ENCODE data around the gene CNGB1. TPM values are rescaled to one million over a fixed set of nuclear protein-coding genes. Genes with fewer than 3 reads are reported as not detected.
"Not testable (repeated sequence)": the region's sequence is repeated elsewhere in the genome, so short reads cannot be mapped to it uniquely, and the experiment has no call there.

The CNGB1 gene
- total and polyA plus RNA-seq, 2 donors (not counting 1 experiment from before 2014, with no cell fraction given), result not detected

DNA sequence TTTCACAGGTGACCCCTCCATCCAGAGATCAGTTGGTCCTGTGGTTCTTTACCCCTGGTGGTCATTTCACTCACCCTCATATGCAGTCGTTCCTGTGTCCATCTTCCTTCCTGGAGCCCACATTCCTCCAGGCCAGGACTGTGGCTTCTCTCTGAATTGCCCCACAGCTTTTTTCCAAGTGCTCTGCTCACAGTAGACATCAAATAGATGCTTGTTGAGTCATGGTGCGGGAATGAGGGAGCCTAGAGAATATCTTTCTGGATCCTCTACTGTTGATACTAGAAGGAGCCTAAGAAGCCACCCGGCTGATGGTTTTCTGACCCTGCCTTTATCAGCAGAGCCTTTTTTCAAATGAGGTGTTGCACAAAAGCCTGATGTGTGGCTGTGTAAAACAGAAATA lies 40.7 kb upstream of the CNGB1 start:
- H3K79me2 ChIP-seq (ENCODE audit: control insufficient read depth, insufficient read depth, low read length), result no peaks in the 10 kb centered on the region
- no peak overlapping the region for H3K4me3 ChIP-seq (replicated peaks in 1 of 4; ENCODE audit: control extremely low read depth in 1 of 4, insufficient read depth in 1 of 4, low read depth in 3 of 4, low read length in 4 of 4)
- H3K9ac ChIP-seq (ENCODE audit: insufficient read depth, low read length), result no peak overlapping the region
- H3K27ac ChIP-seq (ENCODE audit: insufficient read depth, low read length), result no peak overlapping the region
- no peak overlapping the region for H2AFZ ChIP-seq (ENCODE audit: low read length)
- no peaks in the 10 kb centered on the region for H4K20me1 ChIP-seq (ENCODE audit: control insufficient read depth, extremely low read depth, insufficient read depth, low read length)
- peaks cover 8% of the 10 kb centered on the region for H3K36me3 ChIP-seq (ENCODE audit: control insufficient read depth, insufficient read depth, low read length)
- no peaks in the 10 kb centered on the region for H3K9me3 ChIP-seq (ENCODE audit: control insufficient read depth, insufficient read depth, low read depth, low read length)
- H3K27me3 ChIP-seq (ENCODE audit: control insufficient read depth, insufficient read depth, low read length), result no peaks in the 10 kb centered on the region
- peak in 1 of 2 donors; percentile 81 for DNase-seq (ENCODE audit: low read depth in 2 of 2)
- peaks cover 2% of the 10 kb centered on the region for H3K4me1 ChIP-seq (ENCODE audit: control insufficient read depth, extremely low read depth, insufficient read depth, low read length)
- H3K4me2 ChIP-seq (ENCODE audit: extremely low read depth, insufficient read depth, low read length), result no peak overlapping the region
- TF ChIP-seq, protein P1, sequence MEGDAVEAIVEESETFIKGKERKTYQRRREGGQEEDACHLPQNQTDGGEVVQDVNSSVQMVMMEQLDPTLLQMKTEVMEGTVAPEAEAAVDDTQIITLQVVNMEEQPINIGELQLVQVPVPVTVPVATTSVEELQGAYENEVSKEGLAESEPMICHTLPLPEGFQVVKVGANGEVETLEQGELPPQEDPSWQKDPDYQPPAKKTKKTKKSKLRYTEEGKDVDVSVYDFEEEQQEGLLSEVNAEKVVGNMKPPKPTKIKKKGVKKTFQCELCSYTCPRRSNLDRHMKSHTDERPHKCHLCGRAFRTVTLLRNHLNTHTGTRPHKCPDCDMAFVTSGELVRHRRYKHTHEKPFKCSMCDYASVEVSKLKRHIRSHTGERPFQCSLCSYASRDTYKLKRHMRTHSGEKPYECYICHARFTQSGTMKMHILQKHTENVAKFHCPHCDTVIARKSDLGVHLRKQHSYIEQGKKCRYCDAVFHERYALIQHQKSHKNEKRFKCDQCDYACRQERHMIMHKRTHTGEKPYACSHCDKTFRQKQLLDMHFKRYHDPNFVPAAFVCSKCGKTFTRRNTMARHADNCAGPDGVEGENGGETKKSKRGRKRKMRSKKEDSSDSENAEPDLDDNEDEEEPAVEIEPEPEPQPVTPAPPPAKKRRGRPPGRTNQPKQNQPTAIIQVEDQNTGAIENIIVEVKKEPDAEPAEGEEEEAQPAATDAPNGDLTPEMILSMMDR (conservative IDR thresholded peaks at IDR 0.05 in 1 of 2, IDR thresholded peaks at IDR 0.05 in 1 of 2; ENCODE audit: low read depth in 1 of 2, low read length in 2 of 2), result no peak
- no peak for TF ChIP-seq EZH2 (IDR thresholded peaks at IDR 0.05; ENCODE audit: low read length, missing control alignments)

DNA sequence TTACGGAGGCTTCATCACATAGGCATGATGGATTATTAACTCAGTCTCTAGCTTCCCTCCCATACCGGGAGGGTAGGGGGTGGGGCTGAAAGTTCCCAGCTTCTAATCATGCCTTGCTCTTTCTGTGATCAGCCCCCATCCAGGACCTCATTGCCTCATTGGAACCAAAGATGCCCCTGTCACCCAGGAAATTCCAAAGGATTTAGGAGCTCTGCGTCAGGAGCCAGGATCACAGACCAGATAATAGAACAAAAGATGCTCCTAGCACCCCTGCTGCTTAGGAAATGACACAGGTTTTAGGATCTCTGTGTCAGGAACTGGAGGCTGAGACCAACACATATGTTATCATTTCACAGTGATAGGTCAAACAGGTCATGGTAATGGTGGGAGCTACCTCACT lies 40.0 kb upstream of the CNGB1 start:
- TF ChIP-seq EZH2 (IDR thresholded peaks at IDR 0.05; ENCODE audit: low read length, missing control alignments), result no peak
- TF ChIP-seq, protein P1 (conservative IDR thresholded peaks at IDR 0.05 in 1 of 2, IDR thresholded peaks at IDR 0.05 in 1 of 2; ENCODE audit: low read depth in 1 of 2, low read length in 2 of 2), result no peak
- Histone ChIP-seq H3K36me3 (ENCODE audit: control insufficient read depth, insufficient read depth, low read length) (peaks cover 8% of the 10 kb centered on the region), H3K9ac (ENCODE audit: insufficient read depth, low read length) (no peak overlapping the region), H4K20me1 (ENCODE audit: control insufficient read depth, extremely low read depth, insufficient read depth, low read length) (no peaks in the 10 kb centered on the region), H3K4me3 (replicated peaks in 1 of 4; ENCODE audit: control extremely low read depth in 1 of 4, insufficient read depth in 1 of 4, low read depth in 3 of 4, low read length in 4 of 4) (no peak overlapping the region), H3K27me3 (ENCODE audit: control insufficient read depth, insufficient read depth, low read length) (no peaks in the 10 kb centered on the region), H3K4me2 (ENCODE audit: extremely low read depth, insufficient read depth, low read length) (no peak overlapping the region), H3K79me2 (ENCODE audit: control insufficient read depth, insufficient read depth, low read length) (no peaks in the 10 kb centered on the region), H3K4me1 (ENCODE audit: control insufficient read depth, extremely low read depth, insufficient read depth, low read length) (peaks cover 2% of the 10 kb centered on the region), H3K27ac (ENCODE audit: insufficient read depth, low read length) (no peak overlapping the region), H2AFZ (ENCODE audit: low read length) (no peak overlapping the region), H3K9me3 (ENCODE audit: control insufficient read depth, insufficient read depth, low read depth, low read length) (no peaks in the 10 kb centered on the region)
- no peak for DNase-seq (ENCODE audit: low read depth in 2 of 2)

DNA sequence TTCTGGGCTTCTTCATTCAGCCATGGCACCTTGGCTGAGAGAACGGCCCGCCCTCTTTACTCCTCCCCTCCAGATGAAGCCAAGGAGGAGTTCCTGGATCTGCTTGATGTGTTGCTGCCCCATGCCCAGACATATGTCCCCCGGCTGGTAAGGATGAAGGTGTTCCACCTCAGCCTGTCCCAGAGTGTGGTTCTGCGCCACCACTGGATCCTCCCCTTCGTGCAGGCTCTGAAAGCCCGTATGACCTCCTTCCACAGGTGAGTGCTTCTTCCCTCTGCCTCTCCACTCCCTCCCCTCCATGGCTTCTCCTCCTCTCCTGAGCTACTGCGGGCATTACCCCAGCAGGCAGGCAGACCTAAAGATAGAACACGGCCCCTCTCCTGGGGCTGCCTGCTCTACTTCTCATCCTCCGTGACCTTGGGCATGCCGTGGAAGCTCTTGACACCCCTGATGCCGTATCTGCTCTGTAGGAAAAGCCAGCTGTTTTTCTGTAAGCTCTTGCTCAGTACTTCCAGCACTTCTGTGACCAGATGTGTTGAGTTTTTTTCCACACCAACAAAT lies 39.0 kb upstream of the CNGB1 start:
- Histone ChIP-seq H3K27ac (ENCODE audit: insufficient read depth, low read length) (no peak overlapping the region), H3K27me3 (ENCODE audit: control insufficient read depth, insufficient read depth, low read length) (no peaks in the 10 kb centered on the region), H3K9ac (ENCODE audit: insufficient read depth, low read length) (no peak overlapping the region), H3K9me3 (ENCODE audit: control insufficient read depth, insufficient read depth, low read depth, low read length) (no peaks in the 10 kb centered on the region), H3K4me2 (ENCODE audit: extremely low read depth, insufficient read depth, low read length) (no peak overlapping the region), H3K36me3 (ENCODE audit: control insufficient read depth, insufficient read depth, low read length) (peaks cover 8% of the 10 kb centered on the region), H4K20me1 (ENCODE audit: control insufficient read depth, extremely low read depth, insufficient read depth, low read length) (no peaks in the 10 kb centered on the region), H3K4me1 (ENCODE audit: control insufficient read depth, extremely low read depth, insufficient read depth, low read length) (peaks cover 2% of the 10 kb centered on the region), H2AFZ (ENCODE audit: low read length) (no peak overlapping the region), H3K4me3 (replicated peaks in 1 of 4; ENCODE audit: control extremely low read depth in 1 of 4, insufficient read depth in 1 of 4, low read depth in 3 of 4, low read length in 4 of 4) (no peak overlapping the region), H3K79me2 (ENCODE audit: control insufficient read depth, insufficient read depth, low read length) (no peaks in the 10 kb centered on the region)
- DNase-seq (ENCODE audit: low read depth in 2 of 2), result no peak
- TF ChIP-seq, protein P1 (conservative IDR thresholded peaks at IDR 0.05 in 1 of 2, IDR thresholded peaks at IDR 0.05 in 1 of 2; ENCODE audit: low read depth in 1 of 2, low read length in 2 of 2), result no peak
- TF ChIP-seq EZH2 (IDR thresholded peaks at IDR 0.05; ENCODE audit: low read length, missing control alignments), result no peak

DNA sequence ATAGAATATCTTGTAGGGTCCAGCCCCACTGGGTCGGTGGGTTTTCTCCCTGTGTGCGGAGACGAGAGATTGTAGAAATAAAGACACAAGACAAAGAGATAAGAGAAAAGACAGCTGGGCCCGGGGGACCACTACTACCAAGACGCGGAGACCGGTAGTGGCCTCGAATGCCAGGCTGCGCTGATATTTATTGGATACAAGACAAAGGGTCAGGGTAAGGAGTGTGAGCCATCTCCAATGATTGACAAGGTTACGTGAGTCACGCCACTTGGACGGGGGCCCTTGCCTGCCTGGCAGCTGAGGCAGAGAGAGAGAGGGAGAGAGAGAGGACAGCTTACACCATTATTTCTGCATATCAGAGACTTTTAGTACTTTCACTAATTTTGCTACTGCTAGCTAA lies 33.8 kb upstream of the CNGB1 start:
- H3K79me2 ChIP-seq (ENCODE audit: control insufficient read depth, insufficient read depth, low read length); H3K36me3 ChIP-seq (ENCODE audit: control insufficient read depth, insufficient read depth, low read length); H3K9me3 ChIP-seq (ENCODE audit: control insufficient read depth, insufficient read depth, low read depth, low read length); H3K4me1 ChIP-seq (ENCODE audit: control insufficient read depth, extremely low read depth, insufficient read depth, low read length); H3K4me2 ChIP-seq (ENCODE audit: extremely low read depth, insufficient read depth, low read length); H3K27ac ChIP-seq (ENCODE audit: insufficient read depth, low read length); H2AFZ ChIP-seq (ENCODE audit: low read length); H3K4me3 ChIP-seq (replicated peaks in 1 of 4; ENCODE audit: control extremely low read depth in 1 of 4, insufficient read depth in 1 of 4, low read depth in 3 of 4, low read length in 4 of 4); H3K27me3 ChIP-seq (ENCODE audit: control insufficient read depth, insufficient read depth, low read length); H3K9ac ChIP-seq (ENCODE audit: insufficient read depth, low read length); H4K20me1 ChIP-seq (ENCODE audit: control insufficient read depth, extremely low read depth, insufficient read depth, low read length): not testable (repeated sequence)
- peak in 1 of 2 donors; percentile 38 for DNase-seq (ENCODE audit: low read depth in 2 of 2)

Measured in fibroblast of lung (primary cell).